Gastroesophageal sphincter (tissue), 2 donors: ENCODE results near the gene SPTBN5.

ENCODE experiments used
- POLR2A ChIP-seq, 2 donors: fragments of 450-650 bp; IDR thresholded peaks; one replicate each; pipeline ENCODE4 v1.6.1; 2017; ENCODE audit warnings: antibody characterized with exemption in 2 of 2, mild to moderate bottlenecking in 2 of 2, moderate library complexity in 1 of 2
- POLR2AphosphoS5 ChIP-seq: sonication (generic); formaldehyde crosslinking; IDR thresholded peaks from one replicate; pipeline ENCODE4 v1.6.1; 2017; ENCODE audit warnings: antibody characterized with exemption

- no peak for TF ChIP-seq POLR2A (IDR thresholded peaks at IDR 0.05)
- TF ChIP-seq POLR2AphosphoS5, result no peak
Observed at GRCh38 chr15:41894251-41894790, 468 bp upstream of the SPTBN5 start.
